Liver (tissue), 9 donors: ENCODE measurements around the gene P3H2. TPM values are rescaled to one million over a fixed set of nuclear protein-coding genes. Genes with fewer than 3 reads are reported as not detected.

ENCODE experiments used
- DNase-seq: peaks from one replicate; pipeline ENCODE4 v3.0.0-alpha.2; 2017; ENCODE audit warnings: low spot score
- H3K27ac ChIP-seq, 2 donors: one replicate each; pipeline ENCODE4 v1.7.0; 2013; ENCODE audit warnings: inconsistent platforms in 2 of 2, low read length in 2 of 2, control low read depth in 1 of 2, low read depth in 1 of 2, mild to moderate bottlenecking in 1 of 2
- H3K27me3 ChIP-seq, 4 donors: one replicate each; pipeline versions ENCODE4 v1.6.1 to v1.7.0; 2013; ENCODE audit warnings: low read length in 3 of 4, inconsistent platforms in 1 of 4, mild to moderate bottlenecking in 1 of 4, moderate library complexity in 1 of 4; ENCODE audit not compliant: control insufficient read depth in 4 of 4, insufficient read depth in 4 of 4
- H3K36me3 ChIP-seq, 4 donors: one replicate each; pipeline versions ENCODE4 v1.6.1 to v1.7.0; 2013; ENCODE audit warnings: low read length in 3 of 4, mild to moderate bottlenecking in 3 of 4, low read depth in 1 of 4, moderate library complexity in 1 of 4; ENCODE audit not compliant: control insufficient read depth in 4 of 4, insufficient read depth in 3 of 4
- H3K4me1 ChIP-seq, 4 donors: one replicate each; pipeline versions ENCODE4 v1.6.1 to v1.7.0; 2013; ENCODE audit warnings: low read length in 3 of 4, mild to moderate bottlenecking in 3 of 4, moderate library complexity in 1 of 4; ENCODE audit not compliant: control insufficient read depth in 4 of 4, insufficient read depth in 4 of 4
- H3K4me3 ChIP-seq, 3 donors: one replicate each; pipeline versions ENCODE4 v1.6.1 to v1.7.0; 2013; ENCODE audit warnings: low read length in 3 of 3, control low read depth in 1 of 3, low read depth in 1 of 3, mild to moderate bottlenecking in 1 of 3
- H3K9ac ChIP-seq, 2 donors: one replicate each; pipeline ENCODE4 v1.7.0; 2013; ENCODE audit warnings: low read length in 2 of 2, mild to moderate bottlenecking in 2 of 2, moderate library complexity in 2 of 2, control low read depth in 1 of 2, low read depth in 1 of 2
- H3K9me3 ChIP-seq, 4 donors: one replicate each; pipeline versions ENCODE4 v1.6.1 to v1.7.0; 2013; ENCODE audit warnings: low read length in 3 of 4; ENCODE audit not compliant: control insufficient read depth in 4 of 4
- CTCF ChIP-seq: fragments of 150-350 bp; IDR thresholded peaks from 2 replicates; pipeline ENCODE4 v1.5.1; 2017; ENCODE audit warnings: improper control_type of control experiment, low read depth, low read length; ENCODE audit not compliant: missing input control
- EGR1 ChIP-seq, 2 donors: IDR thresholded peaks; 2 replicates each; pipeline ENCODE4 v1.6.1; 2016 to 2018; ENCODE audit warnings: antibody characterized with exemption in 2 of 2, low read depth in 2 of 2
- FOXA1 ChIP-seq: IDR thresholded peaks from 2 replicates; pipeline ENCODE4 v1.6.1; 2016; ENCODE audit warnings: antibody characterized with exemption
- GABPA ChIP-seq, 2 donors: IDR thresholded peaks in 1 of 2; conservative IDR thresholded peaks in 1 of 2; 2 replicates each; pipeline ENCODE4 v1.6.1; 2016; ENCODE audit warnings: antibody characterized with exemption in 2 of 2, mild to moderate bottlenecking in 1 of 2, moderate library complexity in 1 of 2
- HNF4A ChIP-seq, 2 donors: conservative IDR thresholded peaks; 2 replicates each; pipeline ENCODE4 v1.6.1; 2016; ENCODE audit warnings: antibody characterized with exemption in 2 of 2, mild to moderate bottlenecking in 2 of 2
- HNF4G ChIP-seq: IDR thresholded peaks from 2 replicates; pipeline ENCODE4 v1.6.1; 2016; ENCODE audit warnings: antibody characterized with exemption
- JUND ChIP-seq, 2 donors: IDR thresholded peaks; 2 replicates each; pipeline ENCODE4 v1.6.1; 2016; ENCODE audit warnings: antibody characterized with exemption in 2 of 2
- MAX ChIP-seq: IDR thresholded peaks from 2 replicates; pipeline ENCODE4 v1.6.1; 2016; ENCODE audit warnings: antibody characterized with exemption
- NR2F2 ChIP-seq: IDR thresholded peaks from 2 replicates; pipeline ENCODE4 v1.6.1; 2016; ENCODE audit warnings: antibody characterized with exemption
- RAD21 ChIP-seq, 2 donors: IDR thresholded peaks; 2 replicates each; pipeline ENCODE4 v1.6.1; 2016; ENCODE audit warnings: antibody characterized with exemption in 2 of 2, mild to moderate bottlenecking in 2 of 2
- RXRA ChIP-seq, 2 donors: IDR thresholded peaks; 2 replicates each; pipeline ENCODE4 v1.6.1; 2017 to 2018; ENCODE audit warnings: antibody characterized with exemption in 2 of 2, mild to moderate bottlenecking in 1 of 2
- SP1 ChIP-seq: IDR thresholded peaks from 2 replicates; pipeline ENCODE4 v1.6.1; 2018; ENCODE audit warnings: antibody characterized with exemption, mild to moderate bottlenecking
- TAF1 ChIP-seq: conservative IDR thresholded peaks from 2 replicates; pipeline ENCODE4 v1.6.1; 2016; ENCODE audit warnings: antibody characterized with exemption, mild to moderate bottlenecking
- YY1 ChIP-seq: IDR thresholded peaks from 2 replicates; pipeline ENCODE4 v1.6.1; 2016; ENCODE audit warnings: antibody characterized with exemption, mild to moderate bottlenecking
- ZBTB33 ChIP-seq: IDR thresholded peaks from 2 replicates; pipeline ENCODE4 v1.6.1; 2016; ENCODE audit warnings: antibody characterized with exemption
- WGBS: extraction: QIAGEN DNeasy Blood & Tissue Kit; methylation state at CpG from one replicate; pipeline ENCODE4 v1.1.7; 2013; 5-methylcytosine and 5-hydroxymethylcytosine counted together
- polyA plus RNA-seq, 2 donors: library from polyadenylated mRNA; stranded (reverse) in 1 of 2; unstranded in 1 of 2; fragments of 200-250 nt in 1 of 2; fragments of >200 nt in 1 of 2; fragmentation: Nextera tagmentation in 1 of 2; extraction: Ambion mirVana in 1 of 2; gene quantifications; one replicate each; pipeline versions ENCODE4 v1.2.1 to v1.2.3, GENCODE V29; 2013 to 2015
- total RNA-seq, 2 donors: library from RNA; depleted of rRNA; stranded (reverse); fragments of >200 nt; gene quantifications; one replicate each; pipeline ENCODE4 v1.2.3, GENCODE V29; 2014
- donor health status: healthy.
- donor health status: healthy.
- donor health status: healthy.
- donor health status: healthy.
- donor health status: healthy.

The P3H2 gene
- total and polyA plus RNA-seq, 4 donors: 1.9 to 6.9 (median 4.1) TPM

- Histone ChIP-seq H3K36me3 (no peaks in the 10 kb centered on the region), H3K27ac (no peak overlapping the region), H3K9me3 (no peaks in the 10 kb centered on the region), H3K4me3 (no peak overlapping the region), H3K4me1 (no peaks in the 10 kb centered on the region), H3K9ac (no peak overlapping the region), H3K27me3 (no peaks in the 10 kb centered on the region)
- TF ChIP-seq RAD21 (IDR thresholded peaks at IDR 0.05) (no peak), MAX (no peak)
- WGBS: 76% methylated on average over 3 of the region's 3 CpGs
- no peak for DNase-seq
These were observed 125.6 kb downstream of the P3H2 start for GRCh38 chr3:189995129-189995528.

- Histone ChIP-seq H3K4me1 (no peaks in the 10 kb centered on the region), H3K4me3 (no peak overlapping the region), H3K27me3 (no peaks in the 10 kb centered on the region), H3K9me3 (no peaks in the 10 kb centered on the region), H3K36me3 (no peaks in the 10 kb centered on the region), H3K9ac (no peak overlapping the region), H3K27ac (no peak overlapping the region)
- no peak for TF ChIP-seq HNF4A (conservative IDR thresholded peaks at IDR 0.05)
- no peak for TF ChIP-seq GABPA (IDR thresholded peaks at IDR 0.05 in 1 of 2, conservative IDR thresholded peaks at IDR 0.05 in 1 of 2)
- TF ChIP-seq JUND (IDR thresholded peaks at IDR 0.05): no peak
- no peak for TF ChIP-seq ZBTB33
- no peak for TF ChIP-seq CTCF
- no peak for TF ChIP-seq YY1
- no peak for TF ChIP-seq FOXA1
- TF ChIP-seq NR2F2: no peak
- TF ChIP-seq RAD21 (IDR thresholded peaks at IDR 0.05): no peak
- TF ChIP-seq MAX: no peak
- DNase-seq: no peak
- 89% methylated on average over 5 of the region's 5 CpGs for WGBS
These were observed 129.9 kb downstream of the P3H2 start for GRCh38 chr3:189990826-189991225.

GRCh38 chr3:189988854-189989253, 131.8 kb downstream of the P3H2 start:
- Histone ChIP-seq H3K9me3 (no peaks in the 10 kb centered on the region), H3K36me3 (no peaks in the 10 kb centered on the region), H3K4me1 (no peaks in the 10 kb centered on the region), H3K9ac (no peak overlapping the region), H3K27me3 (no peaks in the 10 kb centered on the region), H3K4me3 (no peak overlapping the region), H3K27ac (no peak overlapping the region)
- WGBS: 89% methylated on average over 12 of the region's 12 CpGs
- TF ChIP-seq FOXA1: no peak
- TF ChIP-seq ZBTB33: no peak
- TF ChIP-seq TAF1: no peak
- TF ChIP-seq EGR1 (IDR thresholded peaks at IDR 0.05; ENCODE audit: low read depth in 2 of 2): no peak
- TF ChIP-seq RXRA (IDR thresholded peaks at IDR 0.05): no peak
- TF ChIP-seq NR2F2: no peak
- no peak for TF ChIP-seq HNF4G
- TF ChIP-seq SP1: no peak
- TF ChIP-seq GABPA (IDR thresholded peaks at IDR 0.05 in 1 of 2, conservative IDR thresholded peaks at IDR 0.05 in 1 of 2): no peak
- TF ChIP-seq HNF4A (conservative IDR thresholded peaks at IDR 0.05): no peak
- TF ChIP-seq CTCF: no peak
- no peak for TF ChIP-seq YY1
- DNase-seq: no peak
